Posterior vena cava (tissue), 2 donors: ENCODE measurements around the gene RBM34. TPM values are rescaled to one million over a fixed set of nuclear protein-coding genes. Genes with fewer than 3 reads are reported as not detected.

Experiments
- microRNA-seq, 2 donors: library from miRNA; unstranded; fragments of <30 nt; microRNA quantifications; one replicate each; pipeline ENCODE4 v1.2.0, GENCODE V29; 2020 to 2021; ENCODE audit warnings: borderline microRNAs expressed in 2 of 2
- total RNA-seq, 2 donors: library from RNA; stranded (reverse); fragmentation: NEBNext Ultra II Directional; extraction: Animal tissue kit (Norgen Biotek cat#: 25700); gene quantifications; one replicate each; pipeline ENCODE4 v1.2.1, GENCODE V29; 2021
- donor health status: DM: yes; HTN: yes; CAD: no.
- donor health status: DM: yes; HTN: yes; CAD: no.

RBM34 gene
- total RNA-seq, 2 donors from 2014 or later, result 57.7 to 61.1 TPM

Small RNA genes lying within 50 kb of the gene (microRNA-seq; reads per million reads assigned to microRNA genes)
- gene MIR4753, result 0 to 0.26 reads per million in 2 donors

Other genes starting within 250 kb of the RBM34 start
- 10 to 100 TPM; 75.4 to 86.2 TPM for gene TOMM20, start 32.4 kb downstream of the RBM34 start, total RNA-seq
- 10 to 100 TPM; 28.5 to 33.2 TPM for gene ARID4B, start 166.9 kb upstream of the RBM34 start, total RNA-seq
- 10 to 100 TPM; 30.8 to 36.9 TPM for gene GGPS1, start 167.3 kb upstream of the RBM34 start, total RNA-seq
- gene TBCE, start 206.2 kb upstream of the RBM34 start, total RNA-seq, result 10 to 100 TPM; 22.2 to 25.2 TPM